ENCODE results near the gene RFC1.

The RFC1 gene

GRCh38 chr4:39339968-39340367 lies 26.2 kb downstream of the RFC1 start:
- Histone ChIP-seq H3K9ac (no peak overlapping the region), H3K4me2 (no peak overlapping the region), H3K9me3 (no peaks in the 10 kb centered on the region), H3K27me3 (no peaks in the 10 kb centered on the region), H3K4me1 (peaks cover 10% of the 10 kb centered on the region; the same call in 1 of the 2 replicates), H3K4me3 (no peak overlapping the region), H4K20me1 (peaks cover 30% of the 10 kb centered on the region), H3K27ac (no peak overlapping the region), H3K36me3 (peaks cover 68% of the 10 kb centered on the region)
- no peak for TF ChIP-seq Cebpa-rat (IDR thresholded peaks at IDR 0.05)

- Histone ChIP-seq H3K9ac (no peak overlapping the region), H3K4me1 (peaks cover 10% of the 10 kb centered on the region; the same call in 1 of the 2 replicates), H3K9me3 (no peaks in the 10 kb centered on the region), H3K27me3 (no peaks in the 10 kb centered on the region), H4K20me1 (peaks cover 23% of the 10 kb centered on the region), H3K36me3 (peaks cover 48% of the 10 kb centered on the region), H3K4me2 (no peak overlapping the region), H3K27ac (no peak overlapping the region), H3K4me3 (no peak overlapping the region)
- no peak for TF ChIP-seq Cebpa-rat (IDR thresholded peaks at IDR 0.05)
Measured at GRCh38 chr4:39337841-39338240, 28.3 kb downstream of the RFC1 start.

GRCh38 chr4:39335566-39335965 lies 30.6 kb downstream of the RFC1 start:
- Histone ChIP-seq H3K36me3 (peaks cover 34% of the 10 kb centered on the region), H3K27me3 (no peaks in the 10 kb centered on the region), H3K9ac (no peak overlapping the region), H4K20me1 (peaks cover 29% of the 10 kb centered on the region), H3K4me1 (no peaks in the 10 kb centered on the region), H3K27ac (no peak overlapping the region), H3K4me2 (no peak overlapping the region), H3K9me3 (no peaks in the 10 kb centered on the region), H3K4me3 (no peak overlapping the region)
- TF ChIP-seq Cebpa-rat (IDR thresholded peaks at IDR 0.05): no peak

- H3K9me3 ChIP-seq: no peaks in the 10 kb centered on the region
- H4K20me1 ChIP-seq: peaks cover 43% of the 10 kb centered on the region
- H3K4me1 ChIP-seq: no peaks in the 10 kb centered on the region
- no peak overlapping the region for H3K27ac ChIP-seq
- H3K27me3 ChIP-seq: no peaks in the 10 kb centered on the region
- H3K9ac ChIP-seq: no peak overlapping the region
- H3K4me2 ChIP-seq: no peak overlapping the region
- no peak for TF ChIP-seq Cebpa-rat (IDR thresholded peaks at IDR 0.05)
- no peak overlapping the region for H3K4me3 ChIP-seq
- peaks cover 54% of the 10 kb centered on the region for H3K36me3 ChIP-seq
Measured at GRCh38 chr4:39331191-39331590, 35.0 kb downstream of the RFC1 start.

GRCh38 chr4:39330353-39330752 lies 35.8 kb downstream of the RFC1 start:
- Histone ChIP-seq H4K20me1 (peaks cover 35% of the 10 kb centered on the region), H3K9ac (no peak overlapping the region), H3K4me1 (no peaks in the 10 kb centered on the region), H3K9me3 (no peaks in the 10 kb centered on the region), H3K27ac (no peak overlapping the region), H3K27me3 (no peaks in the 10 kb centered on the region), H3K4me3 (no peak overlapping the region), H3K36me3 (peaks cover 55% of the 10 kb centered on the region), H3K4me2 (no peak overlapping the region)
- no peak for TF ChIP-seq Cebpa-rat (IDR thresholded peaks at IDR 0.05)

GRCh38 chr4:39326468-39326977 lies 39.6 kb downstream of the RFC1 start:
- H3K4me1 ChIP-seq: no peaks in the 10 kb centered on the region
- no peaks in the 10 kb centered on the region for H3K27me3 ChIP-seq
- no peaks in the 10 kb centered on the region for H3K9me3 ChIP-seq
- H3K4me3 ChIP-seq: no peak overlapping the region
- no peak for TF ChIP-seq Cebpa-rat (IDR thresholded peaks at IDR 0.05)
- no peak overlapping the region for H3K27ac ChIP-seq
- peaks cover 77% of the 10 kb centered on the region for H3K36me3 ChIP-seq
- H3K4me2 ChIP-seq: no peak overlapping the region
- no peak overlapping the region for H3K9ac ChIP-seq
- H4K20me1 ChIP-seq: peaks cover 26% of the 10 kb centered on the region

- peaks cover 21% of the 10 kb centered on the region for H4K20me1 ChIP-seq
- no peak overlapping the region for H3K4me3 ChIP-seq
- H3K4me1 ChIP-seq: no peaks in the 10 kb centered on the region
- TF ChIP-seq Cebpa-rat (IDR thresholded peaks at IDR 0.05): no peak
- no peaks in the 10 kb centered on the region for H3K27me3 ChIP-seq
- no peak overlapping the region for H3K9ac ChIP-seq
- H3K9me3 ChIP-seq: no peaks in the 10 kb centered on the region
- peaks cover 86% of the 10 kb centered on the region for H3K36me3 ChIP-seq
- no peak overlapping the region for H3K4me2 ChIP-seq
- H3K27ac ChIP-seq: no peak overlapping the region
Measured at GRCh38 chr4:39324897-39325613, 41.1 kb downstream of the RFC1 start.

- Histone ChIP-seq H3K27me3 (no peaks in the 10 kb centered on the region), H3K9me3 (no peaks in the 10 kb centered on the region), H3K9ac (no peak overlapping the region), H3K27ac (no peak overlapping the region), H3K4me2 (no peak overlapping the region), H3K4me3 (no peak overlapping the region), H3K36me3 (peaks cover 86% of the 10 kb centered on the region), H3K4me1 (no peaks in the 10 kb centered on the region), H4K20me1 (peaks cover 15% of the 10 kb centered on the region)
- no peak for TF ChIP-seq Cebpa-rat (IDR thresholded peaks at IDR 0.05)
Measured at GRCh38 chr4:39324446-39324845, 41.7 kb downstream of the RFC1 start.

GRCh38 chr4:39323821-39324220 lies 42.3 kb downstream of the RFC1 start:
- Histone ChIP-seq H3K27ac (no peak overlapping the region), H3K9ac (no peak overlapping the region), H3K4me2 (no peak overlapping the region), H4K20me1 (peaks cover 11% of the 10 kb centered on the region), H3K4me1 (no peaks in the 10 kb centered on the region), H3K27me3 (no peaks in the 10 kb centered on the region), H3K36me3 (peaks cover 88% of the 10 kb centered on the region), H3K9me3 (no peaks in the 10 kb centered on the region), H3K4me3 (no peak overlapping the region)
- TF ChIP-seq Cebpa-rat (IDR thresholded peaks at IDR 0.05): no peak

- Histone ChIP-seq H3K4me2 (no peak overlapping the region), H3K36me3 (peaks cover 87% of the 10 kb centered on the region), H3K9ac (no peak overlapping the region)
Measured at GRCh38 chr4:39320381-39321115, 45.6 kb downstream of the RFC1 start.

More at GRCh38 chr4:39320381-39321115, 45.6 kb downstream of the RFC1 start:
- H3K27me3 ChIP-seq: no peaks in the 10 kb centered on the region
- no peaks in the 10 kb centered on the region for H3K4me1 ChIP-seq
- no peak for TF ChIP-seq Cebpa-rat (IDR thresholded peaks at IDR 0.05)
- H3K4me3 ChIP-seq: no peak overlapping the region
- H3K9me3 ChIP-seq: no peaks in the 10 kb centered on the region
- no peaks in the 10 kb centered on the region; the same call in 1 of the 2 replicates for H4K20me1 ChIP-seq
- H3K27ac ChIP-seq: no peak overlapping the region

Measured in BLaER1 (cell line).